ENCODE measurements around the gene ZNF768.
A peak's percentile ranks its signal among the peaks of the same experiment; 100 is the strongest.

Gene ZNF768

GRCh38 chr16:30569281-30569680 lies 42.9 kb upstream of the ZNF768 start:
- TF ChIP-seq CTCF (IDR thresholded peaks at IDR 0.05; ENCODE audit: extremely low read depth, insufficient read depth, missing control alignments): no peak
- no peak for DNase-seq (ENCODE audit: low spot score)
- in situ Hi-C loops (cut with MboI; ENCODE audit: low pct_unique_long_range_greater_than_20kb, low sequenced_read_pairs, unreplicated experiment): no loop called here

GRCh38 chr16:30567991-30568638 lies 41.7 kb upstream of the ZNF768 start:
- no peak for TF ChIP-seq CTCF (IDR thresholded peaks at IDR 0.05; ENCODE audit: extremely low read depth, insufficient read depth, missing control alignments)
- in situ Hi-C loops (cut with MboI; ENCODE audit: low pct_unique_long_range_greater_than_20kb, low sequenced_read_pairs, unreplicated experiment): no loop called here
- DNase-seq (ENCODE audit: low spot score): peak; percentile 76

- in situ Hi-C loops (cut with MboI; ENCODE audit: low pct_unique_long_range_greater_than_20kb, low sequenced_read_pairs, unreplicated experiment): no loop called here
- DNase-seq (ENCODE audit: low spot score): peak; percentile 57
- TF ChIP-seq CTCF (IDR thresholded peaks at IDR 0.05; ENCODE audit: extremely low read depth, insufficient read depth, missing control alignments): no peak
Observed at GRCh38 chr16:30567160-30567990, 41.0 kb upstream of the ZNF768 start.

- in situ Hi-C loops (cut with MboI; ENCODE audit: low pct_unique_long_range_greater_than_20kb, low sequenced_read_pairs, unreplicated experiment): no loop called here
- TF ChIP-seq CTCF (IDR thresholded peaks at IDR 0.05; ENCODE audit: extremely low read depth, insufficient read depth, missing control alignments): no peak
- DNase-seq (ENCODE audit: low spot score): no peak
Observed at GRCh38 chr16:30566531-30566930, 40.2 kb upstream of the ZNF768 start.

- in situ Hi-C loops (cut with MboI; ENCODE audit: low pct_unique_long_range_greater_than_20kb, low sequenced_read_pairs, unreplicated experiment): no loop called here
- TF ChIP-seq CTCF (IDR thresholded peaks at IDR 0.05; ENCODE audit: extremely low read depth, insufficient read depth, missing control alignments): no peak
- DNase-seq (ENCODE audit: low spot score): no peak
Observed at GRCh38 chr16:30565984-30566383, 39.6 kb upstream of the ZNF768 start.

- no peak for TF ChIP-seq CTCF (IDR thresholded peaks at IDR 0.05; ENCODE audit: extremely low read depth, insufficient read depth, missing control alignments)
- in situ Hi-C loops (cut with MboI; ENCODE audit: low pct_unique_long_range_greater_than_20kb, low sequenced_read_pairs, unreplicated experiment): no loop called here
- no peak for DNase-seq (ENCODE audit: low spot score)
Observed at GRCh38 chr16:30565526-30565925, 39.2 kb upstream of the ZNF768 start.
